OCI-LY7 (cell line): ENCODE results near the gene PTAFR. TPM values are rescaled to one million over a fixed set of nuclear protein-coding genes. Genes with fewer than 3 reads are reported as not detected.
A peak's percentile ranks its signal among the peaks of the same experiment; 100 is the strongest.

Experiments
- BruUV-seq: library from RNA; stranded (reverse); fragments of 400-500 nt; replicated peaks from 2 replicates; lab custom pipeline; 2021; lab: Mats Ljungman, UMichigan
- CTCF ChIA-PET: fragments of 300-600 bp; sonication (Branson Sonifier 250); formaldehyde crosslinking; loops from one replicate; lab custom pipeline; 2022; ENCODE audit warnings: antibody characterized with exemption; ENCODE audit not compliant: unreplicated experiment; lab: Charles Lee
- POLR2A ChIA-PET: fragments of 300-600 bp; sonication (Branson Sonifier 250); formaldehyde crosslinking; loops from one replicate; lab custom pipeline; 2022; ENCODE audit warnings: antibody characterized with exemption; lab: Charles Lee
- DNase-seq: peaks from one replicate; pipeline ENCODE4 v3.0.0-alpha.2; 2015; ENCODE audit warnings: low spot score
- H2AFZ ChIP-seq: fragments of 200-600 bp; sonication (generic), shearing (Covaris generic); 2 replicates; pipeline ENCODE4 v1.6.1; 2014; ENCODE audit warnings: mild to moderate bottlenecking, antibody characterized with exemption, low read length, moderate library complexity
- H3K27ac ChIP-seq: fragments of 200-600 bp; sonication (generic); 2 replicates; pipeline ENCODE4 v1.5.1; 2014; ENCODE audit warnings: mixed run types, low read depth, mild to moderate bottlenecking, moderate library complexity, low read length, inconsistent platforms; ENCODE audit not compliant: poor library complexity, severe bottlenecking
- H3K36me3 ChIP-seq: fragments of 200-600 bp; sonication (generic); 2 replicates; pipeline ENCODE4 v1.6.1; 2014; ENCODE audit warnings: mild to moderate bottlenecking, antibody characterized with exemption, low read length, moderate library complexity, mixed read lengths; ENCODE audit not compliant: insufficient read depth
- H3K4me1 ChIP-seq: fragments of 200-600 bp; sonication (generic); 2 replicates; pipeline ENCODE4 v1.5.1; 2014; ENCODE audit warnings: mild to moderate bottlenecking, low read length; ENCODE audit not compliant: insufficient read depth, poor library complexity, severe bottlenecking
- H3K4me2 ChIP-seq: fragments of 200-600 bp; sonication (generic); 2 replicates; pipeline ENCODE4 v1.6.1; 2014; ENCODE audit warnings: mild to moderate bottlenecking, low read length
- H3K4me3 ChIP-seq: fragments of 200-600 bp; sonication (generic); 2 replicates; pipeline ENCODE4 v1.5.1; 2014; ENCODE audit warnings: mild to moderate bottlenecking, low read depth, low read length; ENCODE audit not compliant: poor library complexity, severe bottlenecking
- H3K79me2 ChIP-seq: fragments of 200-600 bp; sonication (generic); 2 replicates; pipeline ENCODE4 v1.6.1; 2016; ENCODE audit warnings: low read depth, mild to moderate bottlenecking, low read length, moderate library complexity, mixed read lengths; ENCODE audit not compliant: insufficient read depth
- H3K9me2 ChIP-seq: fragments of 200-600 bp; sonication (generic); 2 replicates; pipeline ENCODE4 v1.6.1; 2016; ENCODE audit warnings: mild to moderate bottlenecking, low read length, mixed read lengths; ENCODE audit not compliant: insufficient read depth
- H3K9me3 ChIP-seq: fragments of 200-600 bp; sonication (generic); 2 replicates; pipeline ENCODE4 v1.6.1; 2014; ENCODE audit warnings: mild to moderate bottlenecking, mixed run types, low read length, mixed read lengths
- H4K20me1 ChIP-seq: fragments of 200-600 bp; sonication (generic); 2 replicates; pipeline ENCODE4 v1.6.1; 2014; ENCODE audit warnings: mild to moderate bottlenecking, antibody characterized with exemption, low read length, moderate library complexity, mixed read lengths; ENCODE audit not compliant: insufficient read depth
- CTCF ChIP-seq: fragments of 200-600 bp; sonication (generic); conservative IDR thresholded peaks from 2 replicates; pipeline ENCODE4 v1.5.1; 2014; ENCODE audit warnings: mild to moderate bottlenecking, antibody characterized with exemption, low read length, moderate library complexity, mixed read lengths
- EZH2phosphoT487 ChIP-seq: fragments of 200-600 bp; sonication (generic); IDR thresholded peaks from 2 replicates; pipeline ENCODE4 v1.6.1; 2018; ENCODE audit warnings: low read depth, borderline replicate concordance, mild to moderate bottlenecking, mixed run types, antibody characterized with exemption, low read length, moderate library complexity, mixed read lengths
- intact Hi-C: fragments of 100-400 bp; cut with micrococcal nuclease; formaldehyde crosslinking; loops from one replicate; pipeline ENCODE4 v1.10.0; 2022; ENCODE audit not compliant: unreplicated experiment
- total RNA-seq, 2 experiments: library from RNA; depleted of rRNA in 1 of 2; stranded (reverse); fragments of >200 nt in 1 of 2; shearing (Covaris generic) in 1 of 2; gene quantifications; 2 replicates each; pipeline ENCODE4 v1.2.3, GENCODE V29; 2014 to 2022

The PTAFR gene
- total RNA-seq, 2 experiments from 2014 or later: 8.0 to 32.8 TPM

GRCh38 chr1:28163496-28164161 lies 12.9 kb downstream of the PTAFR start:
- H2AFZ ChIP-seq: no peak overlapping the region
- TF ChIP-seq CTCF (no peak), EZH2phosphoT487 (no peak)
- H3K4me1 ChIP-seq: peaks cover 41% of the 10 kb centered on the region
- DNase-seq: no peak
- H3K4me3 ChIP-seq: no peak overlapping the region
- H3K79me2 ChIP-seq: peaks cover 57% of the 10 kb centered on the region; the same call in 1 of the 2 replicates
- no TSS peak for BruUV-seq
- H3K36me3 ChIP-seq: peaks cover 41% of the 10 kb centered on the region
- H3K9me3 ChIP-seq: peaks cover 5% of the 10 kb centered on the region; the same call in 1 of the 2 replicates
- H3K27ac ChIP-seq: no peak overlapping the region
- H3K4me2 ChIP-seq: 0 out of 2 replicates have a peak overlapping the region, but pooled peaks have one; percentile 10
- ChIA-PET CTCF (interaction anchor here (1.1 kb wide), 1 partner anchor 72 kb away, joined by 3 read pairs; no protein-coding TSS in a partner anchor), POLR2A (interaction anchor here (1.0 to 2.0 kb wide), 5 partner anchors 9 to 19 kb away, joined by 3 to 8 read pairs (median 4); no protein-coding TSS in a partner anchor)
- intact Hi-C loops: no loop called here
- H3K9me2 ChIP-seq: no peaks in the 10 kb centered on the region
- no peaks in the 10 kb centered on the region for H4K20me1 ChIP-seq

- Histone ChIP-seq H2AFZ (no peak overlapping the region), H3K36me3 (peaks cover 31% of the 10 kb centered on the region), H4K20me1 (no peaks in the 10 kb centered on the region), H3K27ac (no peak overlapping the region), H3K4me3 (no peak overlapping the region), H3K79me2 (peaks cover 52% of the 10 kb centered on the region; the same call in 1 of the 2 replicates), H3K9me3 (peaks cover 5% of the 10 kb centered on the region; the same call in 1 of the 2 replicates), H3K4me1 (peaks cover 39% of the 10 kb centered on the region), H3K9me2 (no peaks in the 10 kb centered on the region), H3K4me2 (0 out of 2 replicates have a peak overlapping the region, but pooled peaks have one; percentile 11)
- BruUV-seq: no TSS peak
- intact Hi-C loops: no loop called here
- DNase-seq: no peak
- CTCF ChIA-PET: no interaction called here
- POLR2A ChIA-PET: interaction anchor here (0.8 to 1.9 kb wide), 3 partner anchors 10 to 73 kb away, joined by 3 to 10 read pairs (median 5); partner anchors contain the start of gene EYA3
- TF ChIP-seq EZH2phosphoT487 (no peak), CTCF (no peak)
Measured at GRCh38 chr1:28162151-28162550, 14.3 kb downstream of the PTAFR start.
